Stimulated activated naive CD4-positive, alpha-beta T cell treated with Interleukin-2 at 50 U/mL for 16 hours (primary cell): ENCODE data around the gene AOPEP.

Source experiments
- DNase-seq: peaks from one replicate; lab custom pipeline; 2025; lab: John Stamatoyannopoulos, UW

The AOPEP gene

DNA sequence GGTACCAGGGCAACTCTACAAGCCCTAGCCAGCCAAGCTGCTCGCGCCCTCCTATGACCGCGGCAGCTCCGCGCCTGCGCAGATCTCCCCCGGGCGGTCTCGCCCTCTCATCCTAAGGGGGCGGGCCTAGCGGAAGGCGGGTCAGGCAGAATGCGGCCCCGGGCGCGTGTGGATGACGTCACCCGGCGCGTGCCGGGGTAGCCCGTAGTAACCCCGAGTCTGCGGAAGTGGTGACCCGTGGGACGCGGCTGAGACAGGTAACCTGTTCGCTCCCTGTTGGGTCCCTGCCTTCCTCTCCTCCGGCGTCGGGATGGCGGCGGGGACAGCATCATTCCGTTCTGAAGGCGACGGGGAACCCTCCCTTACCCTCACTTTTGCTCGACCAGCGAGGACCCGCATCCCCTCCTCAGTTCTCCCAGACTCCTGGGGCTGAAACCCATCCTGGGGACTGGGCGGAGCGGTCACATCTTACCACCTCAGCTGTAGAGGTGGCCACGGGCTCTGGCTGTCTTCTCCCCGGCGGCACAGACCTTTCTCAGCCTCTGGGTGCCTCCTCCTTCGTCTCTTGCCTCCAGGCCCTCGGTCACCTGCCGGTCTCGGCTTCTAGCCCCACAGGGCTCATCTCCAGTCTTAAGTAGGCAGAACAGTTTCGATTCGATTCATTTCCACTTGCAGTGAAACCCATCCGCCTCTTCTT, at the start of gene AOPEP:
Gene AOPEP, plus strand, starts transcription at position 205 of the 697 bp plus-strand sequence. CDS start 33,085 bp downstream, outside the sequence.
- peak; percentile 98 for DNase-seq

- no peak for DNase-seq
Measured at GRCh38 chr9:94677929-94678328, 48.6 kb upstream of the AOPEP start.

DNA sequence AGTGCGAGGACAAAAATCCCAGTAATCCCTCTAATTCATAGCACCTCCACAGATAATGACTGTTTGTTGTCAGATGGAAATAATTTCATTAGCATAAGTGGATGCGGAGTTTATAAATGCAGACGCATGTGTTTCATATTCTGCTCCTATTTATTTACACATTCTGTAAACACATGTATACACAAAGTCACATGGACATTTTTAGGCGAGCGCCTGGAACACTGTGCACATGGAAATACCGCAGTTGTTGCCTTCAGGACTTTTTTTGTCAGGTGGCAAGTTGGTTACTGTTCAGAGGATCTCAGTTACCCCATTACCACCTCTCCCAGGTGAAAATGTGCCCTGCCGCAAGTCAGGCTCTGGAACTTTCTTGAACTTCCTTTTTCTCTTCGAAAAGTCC, 46.9 kb upstream of the AOPEP start:
- DNase-seq = no peak

DNA sequence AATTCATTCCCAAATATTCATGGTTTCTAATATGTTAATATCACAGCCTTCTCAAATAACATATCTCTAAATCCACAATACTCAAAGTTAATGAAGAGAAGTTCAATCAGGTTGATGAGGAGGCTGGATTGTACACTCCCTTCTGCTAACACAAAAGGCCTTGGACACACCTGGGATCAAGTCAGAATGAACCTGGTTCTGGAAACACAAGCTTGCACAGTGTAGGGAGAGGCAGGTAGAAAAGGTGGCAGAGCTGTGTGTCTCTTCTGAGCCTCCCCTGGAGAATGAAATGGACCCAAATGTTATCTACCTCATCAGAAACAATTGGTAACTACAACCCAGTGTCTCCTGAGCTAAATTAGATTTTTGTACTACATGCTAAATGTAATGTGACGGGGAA, 46.5 kb upstream of the AOPEP start:
- DNase-seq = no peak

- DNase-seq = no peak
Measured at GRCh38 chr9:94680621-94681020, 45.9 kb upstream of the AOPEP start.

GRCh38 chr9:94681508-94681907, 45.0 kb upstream of the AOPEP start:
- DNase-seq = peak; percentile 30

- no peak for DNase-seq
Measured at GRCh38 chr9:94685359-94685758, 41.1 kb upstream of the AOPEP start.

DNA sequence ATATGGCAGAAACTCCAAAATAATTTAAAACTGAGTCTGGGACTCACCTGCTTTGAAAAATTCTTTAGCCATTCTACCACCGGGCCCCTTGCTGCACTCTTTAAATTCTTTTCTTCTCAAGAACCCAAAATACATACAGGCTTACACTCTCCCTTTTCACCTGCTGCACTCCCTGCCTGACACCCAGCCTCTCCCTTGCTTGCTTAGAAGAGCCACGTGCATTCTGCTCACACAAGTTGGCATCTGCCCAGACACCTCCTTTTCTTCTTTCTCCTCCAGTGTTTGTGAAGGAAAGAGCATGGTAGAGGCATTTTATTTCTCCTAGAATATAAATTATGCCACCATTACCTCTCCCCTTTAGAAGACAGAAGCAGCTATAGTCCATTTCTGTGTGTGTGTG, 39.0 kb upstream of the AOPEP start:
- no peak for DNase-seq

DNA sequence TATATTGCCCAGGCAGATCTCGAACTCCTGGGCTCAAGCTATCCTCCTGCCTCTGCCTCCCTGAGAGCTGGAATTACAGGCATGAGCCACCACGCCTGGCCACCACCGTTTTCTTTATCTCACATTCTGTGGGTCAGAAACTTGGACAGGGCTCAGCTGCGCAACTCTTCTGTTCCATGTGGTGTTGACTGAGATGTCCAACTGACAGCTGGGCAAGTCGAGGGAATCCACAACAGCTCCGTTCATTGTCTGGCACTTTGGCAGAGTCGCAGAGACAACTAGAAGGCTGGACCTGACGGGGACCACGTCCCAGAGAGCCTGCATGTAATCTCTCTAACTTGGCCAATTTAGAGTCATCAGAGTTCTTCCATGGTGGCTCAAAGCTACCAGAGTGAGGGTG, 36.2 kb upstream of the AOPEP start:
- DNase-seq = no peak

GRCh38 chr9:94692601-94693000, 33.9 kb upstream of the AOPEP start:
- no peak for DNase-seq

- DNase-seq = no peak
Measured at GRCh38 chr9:94693485-94694204, 32.9 kb upstream of the AOPEP start.

DNA sequence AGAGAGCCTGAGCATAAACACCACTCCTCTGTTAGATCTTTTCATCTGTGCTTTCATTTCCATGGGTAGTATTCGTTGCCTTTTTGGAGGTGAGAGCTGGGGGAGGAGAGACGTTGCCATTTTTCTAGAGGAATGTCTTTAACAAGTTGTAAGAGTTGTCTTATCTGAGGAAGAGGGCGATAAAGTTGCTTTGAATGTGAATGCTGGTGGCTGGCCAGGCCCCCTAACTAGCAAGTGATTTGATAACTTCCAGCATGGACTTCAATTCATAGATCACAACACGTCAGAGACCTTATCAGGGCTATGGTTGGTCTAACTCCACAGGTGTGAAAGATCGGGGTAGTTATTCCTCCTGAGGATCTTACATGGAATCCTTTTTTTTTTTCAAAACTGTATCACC, 30.0 kb upstream of the AOPEP start:
- no peak for DNase-seq

DNA sequence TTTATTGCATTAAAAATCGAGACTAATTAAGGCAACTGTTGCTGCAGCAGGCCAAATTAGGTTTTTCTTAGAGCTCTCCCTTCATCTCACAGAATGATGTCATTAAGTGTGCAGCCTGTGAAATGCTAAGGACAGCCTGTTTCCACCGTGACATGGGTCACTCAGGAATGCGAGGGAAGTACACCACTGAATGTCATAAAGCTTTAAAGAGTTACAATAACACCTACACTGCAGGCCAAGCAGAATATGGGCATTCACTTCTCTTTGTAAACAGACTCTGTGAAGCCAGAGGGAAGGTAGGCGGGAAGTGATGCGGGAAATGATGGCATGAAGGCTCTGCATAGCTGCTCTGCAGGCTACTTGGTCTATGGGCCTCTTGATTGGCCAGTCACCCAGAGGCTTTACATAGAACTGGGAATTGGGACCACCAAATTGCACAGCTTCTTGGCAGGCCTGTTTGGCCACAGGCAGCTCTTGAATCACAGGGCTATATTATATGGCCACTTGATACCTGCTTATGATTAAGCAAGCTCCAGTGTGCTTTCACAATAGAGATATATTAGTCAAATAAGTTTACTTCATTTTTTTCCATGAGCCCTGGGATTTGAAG, 28.4 kb upstream of the AOPEP start:
- no peak for DNase-seq

DNA sequence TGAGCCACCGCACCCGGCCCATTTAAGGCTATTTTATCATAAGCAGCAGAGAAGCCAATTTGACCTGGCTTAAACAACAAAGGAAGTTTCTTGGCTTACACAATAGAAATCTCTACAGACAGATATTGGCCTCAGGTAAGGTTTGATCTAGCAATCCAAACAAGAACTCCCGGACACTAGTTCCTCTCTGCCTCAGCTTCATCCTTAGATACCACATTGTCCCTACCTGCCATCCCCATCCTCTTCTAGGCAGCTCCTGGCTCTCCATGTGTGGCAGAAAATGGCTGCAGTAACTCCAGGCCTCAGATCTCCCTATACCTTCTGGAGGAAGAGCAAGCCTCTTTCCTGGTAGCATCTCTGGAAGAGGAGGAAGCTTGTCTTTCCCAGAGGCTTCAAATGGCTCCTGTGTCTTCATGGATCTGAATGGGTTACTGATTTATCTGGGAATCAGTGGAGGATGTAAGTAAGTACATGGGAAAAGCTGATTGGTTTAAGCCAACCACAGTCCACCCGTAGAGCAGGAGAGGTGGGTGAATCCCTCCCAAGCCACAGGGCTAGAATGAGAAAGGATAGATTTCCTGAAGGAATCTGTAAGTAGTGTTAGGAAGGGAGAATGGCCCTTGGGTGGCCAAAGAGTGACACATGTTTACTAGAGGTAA, 26.7 kb upstream of the AOPEP start:
- no peak for DNase-seq

DNA sequence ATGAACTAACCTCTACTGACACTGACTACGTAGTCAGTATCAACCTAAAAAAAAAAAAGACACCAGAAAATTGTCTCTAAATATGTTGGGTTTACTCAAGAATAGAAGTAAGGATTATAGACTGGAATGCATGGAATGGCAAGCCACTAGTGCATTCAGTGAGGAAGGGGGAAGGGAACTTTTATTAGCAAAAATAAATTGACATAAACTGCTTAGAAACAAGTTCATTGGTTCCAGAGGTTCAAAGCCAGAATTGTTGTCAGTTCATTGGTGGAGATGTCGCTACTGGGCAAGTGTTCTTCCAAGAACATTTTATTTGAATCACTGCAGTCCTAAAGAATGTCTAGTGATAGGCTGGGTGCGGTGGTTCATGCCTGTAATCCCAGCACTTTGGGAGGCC, 26.1 kb upstream of the AOPEP start:
- no peak for DNase-seq

GRCh38 chr9:94703488-94704140, 22.9 kb upstream of the AOPEP start:
- DNase-seq = no peak

- DNase-seq = no peak
Measured at GRCh38 chr9:94705162-94705702, 21.3 kb upstream of the AOPEP start.

GRCh38 chr9:94706922-94707321, 19.6 kb upstream of the AOPEP start:
- no peak for DNase-seq

DNA sequence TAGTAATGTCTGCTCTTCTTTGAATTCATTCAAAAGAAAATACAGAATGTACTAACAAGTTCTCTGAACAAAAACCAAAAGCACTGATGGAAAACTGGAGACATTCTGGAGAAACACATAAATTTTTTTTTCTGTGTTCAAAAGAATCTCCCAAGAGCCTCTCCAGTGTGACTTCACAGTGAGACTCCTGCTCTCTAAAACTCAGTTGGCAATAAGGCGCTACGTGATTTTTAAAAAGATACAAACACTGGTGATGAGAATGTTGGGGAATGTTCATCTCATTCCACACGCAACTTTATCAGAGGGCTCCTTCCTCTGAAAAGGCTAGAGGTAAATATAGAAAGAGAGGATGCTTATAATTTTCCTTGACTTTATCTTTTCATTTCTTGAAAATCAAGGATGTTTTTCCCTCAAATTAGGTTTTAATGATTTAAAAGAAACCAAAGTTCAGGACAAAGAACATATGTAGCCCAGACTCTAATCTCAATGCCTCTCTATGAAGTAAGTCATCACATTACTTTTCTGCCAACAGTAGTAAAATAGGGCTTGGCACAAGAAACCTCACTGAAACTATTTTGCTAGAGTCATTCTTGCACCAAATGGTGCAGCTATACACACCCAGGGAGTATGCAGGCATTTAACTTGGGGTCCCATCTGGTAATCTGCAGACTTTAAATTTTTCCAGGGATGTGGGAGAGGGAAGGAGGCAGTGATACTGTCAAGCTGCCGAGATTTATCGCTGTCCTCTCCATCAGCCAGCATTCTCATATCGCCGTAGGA, 12.9 kb upstream of the AOPEP start:
- DNase-seq = no peak

DNA sequence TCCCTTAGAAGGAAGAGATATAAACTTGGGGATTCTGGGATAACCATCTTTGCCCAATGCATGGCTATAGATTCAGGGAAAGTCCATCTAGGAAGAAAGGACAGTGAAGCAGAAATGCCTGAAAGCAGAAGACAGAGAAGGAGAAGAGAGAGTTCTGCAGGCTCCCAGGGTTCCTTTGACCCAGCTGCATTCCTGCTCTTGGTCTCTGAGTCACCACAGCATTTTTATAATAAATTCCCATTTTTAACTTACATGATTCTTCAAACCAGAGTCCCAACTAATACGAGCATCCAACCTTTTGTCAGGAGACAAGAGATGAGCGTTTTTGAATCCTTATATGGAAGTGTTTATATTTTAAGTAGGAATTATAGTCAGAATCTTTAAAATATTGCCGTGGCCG, 12.0 kb upstream of the AOPEP start:
- DNase-seq = no peak

DNA sequence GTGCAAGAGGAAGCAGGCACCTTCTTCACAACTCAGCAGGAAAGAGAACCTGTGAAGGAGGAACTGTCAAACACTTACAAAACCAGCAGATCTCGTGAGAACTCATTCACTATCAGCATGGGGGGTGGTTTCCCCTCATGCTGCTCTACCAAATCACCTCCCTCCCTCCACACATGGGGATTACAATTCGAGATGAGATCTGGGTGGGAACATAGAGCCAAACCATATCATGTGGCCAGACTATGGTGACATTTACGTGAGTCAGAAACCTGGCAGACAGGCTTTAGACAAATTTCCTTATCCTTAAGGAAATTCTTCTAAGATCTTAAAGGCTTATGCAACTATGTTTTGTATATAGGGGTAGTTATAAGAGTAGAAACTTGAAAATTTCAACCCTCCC, 8.7 kb upstream of the AOPEP start:
- DNase-seq = no peak
